Superior temporal gyrus (tissue), 1 donor: ENCODE data around the gene NECTIN1.

Experiments used
- DNase-seq: peaks from one replicate; pipeline ENCODE4 v3.0.0-alpha.2; 2016; ENCODE audit errors: extremely low spot score

The NECTIN1 gene

GRCh38 chr11:119643212-119643875 lies 85.7 kb downstream of the NECTIN1 start:
- no peak for DNase-seq

- no peak for DNase-seq
These were observed 86.8 kb downstream of the NECTIN1 start for GRCh38 chr11:119641983-119642745.

- no peak for DNase-seq
These were observed 88.5 kb downstream of the NECTIN1 start for GRCh38 chr11:119640541-119640940.

GRCh38 chr11:119639642-119640205 lies 89.3 kb downstream of the NECTIN1 start:
- no peak for DNase-seq

GRCh38 chr11:119638851-119639250 lies 90.1 kb downstream of the NECTIN1 start:
- no peak for DNase-seq

GRCh38 chr11:119637481-119637880 lies 91.5 kb downstream of the NECTIN1 start:
- DNase-seq: no peak

GRCh38 chr11:119635776-119636175 lies 93.2 kb downstream of the NECTIN1 start:
- DNase-seq: no peak

GRCh38 chr11:119635041-119635740 lies 93.8 kb downstream of the NECTIN1 start:
- DNase-seq: no peak

GRCh38 chr11:119634301-119634700 lies 94.7 kb downstream of the NECTIN1 start:
- no peak for DNase-seq

- DNase-seq: no peak
These were observed 99.0 kb downstream of the NECTIN1 start for GRCh38 chr11:119629834-119630624.

GRCh38 chr11:119629085-119629484 lies 99.9 kb downstream of the NECTIN1 start:
- no peak for DNase-seq

- DNase-seq: no peak
These were observed 101.7 kb downstream of the NECTIN1 start for GRCh38 chr11:119627286-119627685.

- no peak for DNase-seq
These were observed 102.1 kb downstream of the NECTIN1 start for GRCh38 chr11:119626871-119627270.

GRCh38 chr11:119626197-119626841 lies 102.7 kb downstream of the NECTIN1 start:
- DNase-seq: no peak

- DNase-seq: no peak
These were observed 103.6 kb downstream of the NECTIN1 start for GRCh38 chr11:119625206-119625978.

GRCh38 chr11:119624629-119625028 lies 104.4 kb downstream of the NECTIN1 start:
- no peak for DNase-seq

GRCh38 chr11:119624102-119624615 lies 104.8 kb downstream of the NECTIN1 start:
- no peak for DNase-seq

- DNase-seq: no peak
These were observed 105.3 kb downstream of the NECTIN1 start for GRCh38 chr11:119623682-119624081.

- no peak for DNase-seq
These were observed 106.4 kb downstream of the NECTIN1 start for GRCh38 chr11:119622454-119623143.
